GM12878 (cell line): ENCODE results near the gene CRMP1. TPM values are rescaled to one million over a fixed set of nuclear protein-coding genes. Genes with fewer than 3 reads are reported as not detected.

ENCODE experiments used
- ATAC-seq: fragments of 200-7000 bp; cut with Tn5 transposase; 3 replicates; pipeline ENCODE4 v1.9.1; 2020; ENCODE audit warnings: mild to moderate bottlenecking, moderate library complexity
- BruUV-seq: library from RNA; stranded (reverse); fragments of 400-500 nt; replicated peaks from 2 replicates; lab custom pipeline; 2021; lab: Mats Ljungman, UMichigan
- CTCF ChIA-PET: fragments of 300-600 bp; sonication (Branson Sonifier 250); formaldehyde crosslinking; extraction: SDS; loops from one replicate; lab custom pipeline; 2021; ENCODE audit warnings: inconsistent platforms; lab: Yijun Ruan, JAX
- POLR2A ChIA-PET: fragments of 350-600 bp; formaldehyde crosslinking; extraction: SDS; loops from one replicate; lab custom pipeline; 2021; ENCODE audit warnings: inconsistent platforms; lab: Charles Lee
- RAD21 ChIA-PET: fragments of 300-600 bp; sonication (Branson Sonifier 250); formaldehyde crosslinking; loops from one replicate; lab custom pipeline; 2023; ENCODE audit warnings: antibody characterized with exemption; ENCODE audit not compliant: unreplicated experiment; lab: Charles Lee
- SMC1A ChIA-PET: fragments of 300-600 bp; sonication (Branson Sonifier 250); formaldehyde crosslinking; loops from one replicate; lab custom pipeline; 2023; ENCODE audit not compliant: unreplicated experiment, uncharacterized antibody; lab: Charles Lee
- DNase-seq: peaks from one replicate; pipeline ENCODE4 v3.0.0-alpha.2; 2011; ENCODE audit warnings: low read depth, low spot score
- FAIRE-seq: peaks from 3 replicates; lab custom pipeline; 2011; peaks lifted over from hg19 to GRCh38; lab: Jason Lieb, UNC
- H2AFZ ChIP-seq: 2 replicates; pipeline ENCODE4 v1.6.0; 2011; ENCODE audit warnings: low read depth, low read length, control low read depth; ENCODE audit not compliant: control insufficient read depth
- H3K27ac ChIP-seq: 2 replicates; pipeline ENCODE4 v1.5.1; 2011; ENCODE audit warnings: control low read depth; ENCODE audit not compliant: control insufficient read depth, insufficient read depth
- H3K27me3 ChIP-seq, 2 experiments: replicated peaks in 1 of 2; 2 replicates each; pipeline versions ENCODE4 v1.6.0 to v1.6.1; 2011; ENCODE audit warnings: low read length in 1 of 2; ENCODE audit not compliant: control insufficient read depth in 2 of 2, insufficient read depth in 2 of 2
- H3K36me3 ChIP-seq, 2 experiments: 2 replicates each; pipeline ENCODE4 v1.5.1; 2011; ENCODE audit warnings: low read length in 1 of 2; ENCODE audit not compliant: control insufficient read depth in 2 of 2, insufficient read depth in 2 of 2
- H3K4me1 ChIP-seq: 2 replicates; pipeline ENCODE4 v1.6.1; 2011; ENCODE audit warnings: mild to moderate bottlenecking, low read length, moderate library complexity, mixed read lengths; ENCODE audit not compliant: control insufficient read depth, insufficient read depth
- H3K4me2 ChIP-seq: 2 replicates; pipeline ENCODE4 v1.6.0; 2011; ENCODE audit warnings: control low read depth; ENCODE audit not compliant: control insufficient read depth, insufficient read depth
- H3K4me3 ChIP-seq: fragments of 200-600 bp; sonication (generic); 2 replicates; pipeline ENCODE4 v1.5.1; 2016
- H3K79me2 ChIP-seq: 2 replicates; pipeline ENCODE4 v1.6.0; 2011; ENCODE audit warnings: low read length; ENCODE audit not compliant: control insufficient read depth, insufficient read depth
- H3K9ac ChIP-seq: 2 replicates; pipeline ENCODE4 v1.8.0; 2011; ENCODE audit warnings: low read length, control low read depth, mixed read lengths; ENCODE audit not compliant: control insufficient read depth, insufficient read depth
- H3K9me3 ChIP-seq: replicated peaks from 3 replicates; pipeline ENCODE4 v1.5.1; 2011; ENCODE audit warnings: mild to moderate bottlenecking, low read length; ENCODE audit not compliant: control insufficient read depth, insufficient read depth
- H4K20me1 ChIP-seq: 2 replicates; pipeline ENCODE4 v1.6.0; 2011; ENCODE audit not compliant: control insufficient read depth, insufficient read depth
- CBX3 ChIP-seq: fragments of 200-600 bp; sonication (generic); IDR thresholded peaks from 2 replicates; pipeline ENCODE4 v1.6.1; 2016; ENCODE audit warnings: low read depth, borderline replicate concordance
- CUX1 ChIP-seq: IDR thresholded peaks from 2 replicates; pipeline ENCODE4 v1.6.1; 2012; ENCODE audit warnings: improper control_type of control experiment, low read depth, low read length; ENCODE audit not compliant: insufficient replicate concordance
- E2F4 ChIP-seq: IDR thresholded peaks from 2 replicates; pipeline ENCODE4 v1.6.1; 2012; ENCODE audit warnings: low read depth, low read length, improper control_type of control experiment
- GABPA ChIP-seq: IDR thresholded peaks from 2 replicates; pipeline ENCODE4 v1.6.1; 2014; ENCODE audit warnings: antibody characterized with exemption, low read depth, mild to moderate bottlenecking, inconsistent platforms
- HCFC1 ChIP-seq: fragments of 150-350 bp; IDR thresholded peaks from 2 replicates; pipeline ENCODE4 v1.6.1; 2014; ENCODE audit warnings: low read length
- RELA ChIP-seq: fragments of 450-650 bp; IDR thresholded peaks from 2 replicates; pipeline ENCODE4 v1.8.0; 2014; ENCODE audit warnings: borderline replicate concordance; ENCODE audit not compliant: partially characterized antibody
- ZBTB4 ChIP-seq: fragments of 450-650 bp; formaldehyde crosslinking; IDR thresholded peaks from 2 replicates; pipeline ENCODE4 v1.4.0; 2022; ENCODE audit warnings: mild to moderate bottlenecking, moderate library complexity
- ZNF687 ChIP-seq: fragments of 450-650 bp; IDR thresholded peaks from 2 replicates; pipeline ENCODE4 v1.6.1; 2017; ENCODE audit warnings: mild to moderate bottlenecking, moderate library complexity
- WGBS: methylation state at CpG from one replicate; pipeline ENCODE4 v1.1.6; 2016; ENCODE audit warnings: low lambda C conversion rate; ENCODE audit not compliant: insufficient replicate concordance, insufficient coverage; ENCODE audit errors: missing lambda C conversion rate; 5-methylcytosine and 5-hydroxymethylcytosine counted together
- in situ Hi-C: fragments of 300-500 bp; cut with MboI; formaldehyde crosslinking; loops from 9 replicates; pipeline ENCODE4 v1.14.3; 2018; ENCODE audit warnings: mixed read lengths
- intact Hi-C: fragments of 100-400 bp; cut with micrococcal nuclease; formaldehyde crosslinking; loops from one replicate; pipeline ENCODE4 v1.14.2; 2022; ENCODE audit not compliant: unreplicated experiment
- polyA plus RNA-seq, 11 experiments: library from polyadenylated mRNA; depleted of rRNA in 4 of 11; unstranded in 6 of 11; stranded (reverse) in 5 of 11; fragments of >200 nt; fragmentation: Nextera tagmentation in 4 of 11; fragmentation: Illumina TruSeq in 1 of 11; extraction: Ambion mirVana in 4 of 11; extraction: Trizol in 1 of 11; gene quantifications; 1 replicate in 1 of 11; 2 replicates in 10 of 11; pipeline versions ENCODE4 v1.2.1 to v1.2.3, GENCODE V29; 2011 to 2016; ENCODE audit warnings: inconsistent platforms in 2 of 11, missing spikeins in 2 of 11, low read depth in 1 of 11
- total RNA-seq, 4 experiments: library from RNA; depleted of rRNA in 3 of 4; stranded (reverse); fragments of >200 nt in 3 of 4; fragmentation: Illumina TruSeq in 1 of 4; extraction: Trizol in 1 of 4; gene quantifications; 2 replicates each; pipeline versions ENCODE4 v1.2.1 to v1.2.3, GENCODE V29; 2013 to 2021

Gene CRMP1
- total and polyA plus RNA-seq, 10 of the 15 experiments (the other 5 are each of a cell fraction or from before 2014, with no cell fraction given) = 0.03 to 1.4 (median 0.12) TPM; not detected in 2

GRCh38 chr4:5921101-5921980, 28.5 kb upstream of the CRMP1 start:
- 17% methylated on average over 16 of the region's 16 CpGs for WGBS
- ChIA-PET CTCF (no interaction called here), RAD21 (no interaction called here), SMC1A (no interaction called here), POLR2A (interaction anchor here (0.7 kb wide), 1 partner anchor 311 kb away, joined by 3 read pairs; no protein-coding TSS in a partner anchor)
- H3K4me1 ChIP-seq = no peaks in the 10 kb centered on the region
- ATAC-seq (no peak), DNase-seq (no peak), FAIRE-seq (no peak)
- H3K27ac ChIP-seq = no peak overlapping the region
- intact Hi-C loops = no loop called here
- H3K27me3 ChIP-seq = no peaks in the 10 kb centered on the region
- no TSS peak for BruUV-seq
- no peaks in the 10 kb centered on the region for H4K20me1 ChIP-seq
- no peak overlapping the region for H3K9ac ChIP-seq
- no peaks in the 10 kb centered on the region for H3K79me2 ChIP-seq
- no peak overlapping the region for H2AFZ ChIP-seq
- H3K4me3 ChIP-seq = no peak overlapping the region
- H3K9me3 ChIP-seq = no peaks in the 10 kb centered on the region; the same call in 2 of the 3 replicates
- no peaks in the 10 kb centered on the region for H3K36me3 ChIP-seq
- in situ Hi-C loops = no loop called here
- no peak overlapping the region for H3K4me2 ChIP-seq
- no peak for TF ChIP-seq CBX3
- TF ChIP-seq E2F4 = no peak
- TF ChIP-seq ZNF687 = no peak
- TF ChIP-seq ZBTB4 (CRISPR knock-in tag) = no peak
- TF ChIP-seq GABPA = no peak
- TF ChIP-seq RELA = no peak
- TF ChIP-seq HCFC1 = no peak
- no peak for TF ChIP-seq CUX1
